ENCODE data around the gene MED13L. TPM values are rescaled to one million over a fixed set of nuclear protein-coding genes. Genes with fewer than 3 reads are reported as not detected.

The MED13L gene
- total and polyA plus RNA-seq, 2 donors (not counting 1 experiment from before 2014, with no cell fraction given): 56.5 to 97.3 TPM

DNA sequence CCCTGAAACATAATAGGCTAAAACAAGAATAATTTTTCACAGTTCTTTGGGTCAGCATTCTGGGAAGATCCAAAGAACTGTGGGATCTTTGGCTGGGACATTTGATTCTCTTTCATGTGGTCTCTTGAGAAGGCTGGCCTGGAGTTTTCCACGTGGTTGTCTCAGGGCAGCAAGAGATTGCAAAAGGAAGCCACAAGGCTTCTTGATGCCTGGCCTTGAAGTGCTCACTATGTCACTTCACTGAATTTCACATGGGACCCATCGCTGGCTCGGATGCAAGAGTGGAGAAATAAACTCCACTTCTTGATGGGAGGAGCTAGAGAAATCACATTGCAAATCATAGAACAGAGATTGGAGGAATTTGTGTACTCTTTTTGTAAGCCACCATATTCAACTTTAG lies 343.4 kb downstream of the MED13L start:
- no peaks in the 10 kb centered on the region for H3K4me1 ChIP-seq (ENCODE audit: control insufficient read depth, extremely low read depth, insufficient read depth, low read length)
- no peaks in the 10 kb centered on the region for H3K27me3 ChIP-seq (ENCODE audit: control insufficient read depth, insufficient read depth, low read length)
- H3K4me3 ChIP-seq (replicated peaks in 1 of 4; ENCODE audit: control extremely low read depth in 1 of 4, insufficient read depth in 1 of 4, low read depth in 3 of 4, low read length in 4 of 4): no peak overlapping the region
- no peaks in the 10 kb centered on the region for H3K79me2 ChIP-seq (ENCODE audit: control insufficient read depth, insufficient read depth, low read length)
- H2AFZ ChIP-seq (ENCODE audit: low read length): no peak overlapping the region
- no peak for DNase-seq (ENCODE audit: low read depth in 2 of 2)
- no peaks in the 10 kb centered on the region for H4K20me1 ChIP-seq (ENCODE audit: control insufficient read depth, extremely low read depth, insufficient read depth, low read length)
- no peaks in the 10 kb centered on the region for H3K36me3 ChIP-seq (ENCODE audit: control insufficient read depth, insufficient read depth, low read length)
- no peak overlapping the region for H3K9ac ChIP-seq (ENCODE audit: insufficient read depth, low read length)
- H3K27ac ChIP-seq (ENCODE audit: insufficient read depth, low read length): no peak overlapping the region
- H3K9me3 ChIP-seq (ENCODE audit: control insufficient read depth, insufficient read depth, low read depth, low read length): no peaks in the 10 kb centered on the region
- no peak overlapping the region for H3K4me2 ChIP-seq (ENCODE audit: extremely low read depth, insufficient read depth, low read length)
- TF ChIP-seq EZH2 (IDR thresholded peaks at IDR 0.05; ENCODE audit: low read length, missing control alignments): no peak
- TF ChIP-seq, protein P1, sequence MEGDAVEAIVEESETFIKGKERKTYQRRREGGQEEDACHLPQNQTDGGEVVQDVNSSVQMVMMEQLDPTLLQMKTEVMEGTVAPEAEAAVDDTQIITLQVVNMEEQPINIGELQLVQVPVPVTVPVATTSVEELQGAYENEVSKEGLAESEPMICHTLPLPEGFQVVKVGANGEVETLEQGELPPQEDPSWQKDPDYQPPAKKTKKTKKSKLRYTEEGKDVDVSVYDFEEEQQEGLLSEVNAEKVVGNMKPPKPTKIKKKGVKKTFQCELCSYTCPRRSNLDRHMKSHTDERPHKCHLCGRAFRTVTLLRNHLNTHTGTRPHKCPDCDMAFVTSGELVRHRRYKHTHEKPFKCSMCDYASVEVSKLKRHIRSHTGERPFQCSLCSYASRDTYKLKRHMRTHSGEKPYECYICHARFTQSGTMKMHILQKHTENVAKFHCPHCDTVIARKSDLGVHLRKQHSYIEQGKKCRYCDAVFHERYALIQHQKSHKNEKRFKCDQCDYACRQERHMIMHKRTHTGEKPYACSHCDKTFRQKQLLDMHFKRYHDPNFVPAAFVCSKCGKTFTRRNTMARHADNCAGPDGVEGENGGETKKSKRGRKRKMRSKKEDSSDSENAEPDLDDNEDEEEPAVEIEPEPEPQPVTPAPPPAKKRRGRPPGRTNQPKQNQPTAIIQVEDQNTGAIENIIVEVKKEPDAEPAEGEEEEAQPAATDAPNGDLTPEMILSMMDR (conservative IDR thresholded peaks at IDR 0.05 in 1 of 2, IDR thresholded peaks at IDR 0.05 in 1 of 2; ENCODE audit: low read depth in 1 of 2, low read length in 2 of 2): no peak

DNA sequence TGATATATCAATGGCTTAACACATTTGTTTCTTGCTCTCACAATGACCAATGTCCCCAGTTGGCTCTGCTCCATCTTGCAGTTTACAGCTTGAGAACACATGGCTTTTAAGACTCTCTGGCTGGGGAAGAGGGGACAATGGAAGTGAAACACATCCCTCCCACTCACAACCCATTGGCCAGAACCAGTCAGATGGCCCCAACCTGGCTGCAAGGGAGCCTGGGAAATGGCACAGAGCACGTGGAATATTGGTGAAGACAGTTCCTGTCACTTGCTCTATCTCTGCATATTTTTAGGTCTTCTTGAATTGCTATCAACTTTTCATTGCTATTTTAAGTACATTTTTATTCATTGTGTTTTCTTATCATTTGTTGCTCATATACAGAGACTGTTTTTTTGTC lies 345.4 kb downstream of the MED13L start:
- DNase-seq (ENCODE audit: low read depth in 2 of 2): no peak
- H2AFZ ChIP-seq (ENCODE audit: low read length): no peak overlapping the region
- no peaks in the 10 kb centered on the region for H4K20me1 ChIP-seq (ENCODE audit: control insufficient read depth, extremely low read depth, insufficient read depth, low read length)
- no peaks in the 10 kb centered on the region for H3K79me2 ChIP-seq (ENCODE audit: control insufficient read depth, insufficient read depth, low read length)
- no peaks in the 10 kb centered on the region for H3K27me3 ChIP-seq (ENCODE audit: control insufficient read depth, insufficient read depth, low read length)
- no peak overlapping the region for H3K9ac ChIP-seq (ENCODE audit: insufficient read depth, low read length)
- no peak overlapping the region for H3K4me2 ChIP-seq (ENCODE audit: extremely low read depth, insufficient read depth, low read length)
- no peaks in the 10 kb centered on the region for H3K4me1 ChIP-seq (ENCODE audit: control insufficient read depth, extremely low read depth, insufficient read depth, low read length)
- TF ChIP-seq EZH2 (IDR thresholded peaks at IDR 0.05; ENCODE audit: low read length, missing control alignments): no peak
- TF ChIP-seq, protein P1 (conservative IDR thresholded peaks at IDR 0.05 in 1 of 2, IDR thresholded peaks at IDR 0.05 in 1 of 2; ENCODE audit: low read depth in 1 of 2, low read length in 2 of 2): no peak
- H3K9me3 ChIP-seq (ENCODE audit: control insufficient read depth, insufficient read depth, low read depth, low read length): no peaks in the 10 kb centered on the region
- H3K27ac ChIP-seq (ENCODE audit: insufficient read depth, low read length): no peak overlapping the region
- no peaks in the 10 kb centered on the region for H3K36me3 ChIP-seq (ENCODE audit: control insufficient read depth, insufficient read depth, low read length)
- no peak overlapping the region for H3K4me3 ChIP-seq (replicated peaks in 1 of 4; ENCODE audit: control extremely low read depth in 1 of 4, insufficient read depth in 1 of 4, low read depth in 3 of 4, low read length in 4 of 4)

DNA sequence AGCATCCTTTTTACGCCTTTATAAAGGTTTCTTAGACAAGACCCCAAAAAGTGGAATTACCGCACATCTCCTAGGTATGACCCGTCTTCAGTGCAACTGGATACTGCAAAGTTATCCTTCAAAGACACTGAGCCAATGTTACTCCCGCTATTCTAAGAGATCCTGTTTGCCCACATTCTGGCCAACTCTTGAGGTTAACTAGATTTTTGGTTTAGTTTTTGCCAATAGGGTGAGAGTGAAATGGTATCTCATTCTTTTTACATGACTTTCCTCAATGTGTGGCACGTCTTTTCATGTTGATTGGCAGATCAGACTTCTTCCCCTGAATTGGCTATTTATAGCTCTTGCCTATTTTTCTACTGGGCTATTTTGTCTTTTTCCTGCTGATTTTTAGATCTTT lies 347.2 kb downstream of the MED13L start:
- Histone ChIP-seq H3K27me3 (ENCODE audit: control insufficient read depth, insufficient read depth, low read length) (no peaks in the 10 kb centered on the region), H3K27ac (ENCODE audit: insufficient read depth, low read length) (no peak overlapping the region), H2AFZ (ENCODE audit: low read length) (no peak overlapping the region)

More for the DNA sequence above, 347.2 kb downstream of the MED13L start:
- no peak overlapping the region for H3K4me2 ChIP-seq (ENCODE audit: extremely low read depth, insufficient read depth, low read length)
- no peak overlapping the region for H3K4me3 ChIP-seq (replicated peaks in 1 of 4; ENCODE audit: control extremely low read depth in 1 of 4, insufficient read depth in 1 of 4, low read depth in 3 of 4, low read length in 4 of 4)
- H3K79me2 ChIP-seq (ENCODE audit: control insufficient read depth, insufficient read depth, low read length): no peaks in the 10 kb centered on the region
- no peaks in the 10 kb centered on the region for H3K4me1 ChIP-seq (ENCODE audit: control insufficient read depth, extremely low read depth, insufficient read depth, low read length)
- no peak for TF ChIP-seq EZH2 (IDR thresholded peaks at IDR 0.05; ENCODE audit: low read length, missing control alignments)
- TF ChIP-seq, protein P1 (conservative IDR thresholded peaks at IDR 0.05 in 1 of 2, IDR thresholded peaks at IDR 0.05 in 1 of 2; ENCODE audit: low read depth in 1 of 2, low read length in 2 of 2): no peak
- H3K9me3 ChIP-seq (ENCODE audit: control insufficient read depth, insufficient read depth, low read depth, low read length): no peaks in the 10 kb centered on the region
- H3K9ac ChIP-seq (ENCODE audit: insufficient read depth, low read length): no peak overlapping the region
- DNase-seq (ENCODE audit: low read depth in 2 of 2): no peak
- no peaks in the 10 kb centered on the region for H4K20me1 ChIP-seq (ENCODE audit: control insufficient read depth, extremely low read depth, insufficient read depth, low read length)
- H3K36me3 ChIP-seq (ENCODE audit: control insufficient read depth, insufficient read depth, low read length): no peaks in the 10 kb centered on the region
